ENCODE data around the gene PTPRE.
"Not testable (repeated sequence)": the region's sequence is repeated elsewhere in the genome, so short reads cannot be mapped to it uniquely, and the experiment has no call there.

The PTPRE gene

GRCh38 chr10:128086003-128086863 lies 179.3 kb downstream of the PTPRE start:
- no peak for DNase-seq (ENCODE audit: extremely low read depth, low read depth)
- no peak for TF ChIP-seq CTCF (IDR thresholded peaks at IDR 0.05; ENCODE audit: low read depth, low read length)

GRCh38 chr10:128087146-128087883 lies 180.4 kb downstream of the PTPRE start:
- no peak for TF ChIP-seq CTCF (IDR thresholded peaks at IDR 0.05; ENCODE audit: low read depth, low read length)
- no peak for DNase-seq (ENCODE audit: extremely low read depth, low read depth)

- TF ChIP-seq CTCF (IDR thresholded peaks at IDR 0.05; ENCODE audit: low read depth, low read length) = no peak
- DNase-seq (ENCODE audit: extremely low read depth, low read depth) = no peak
Observed at GRCh38 chr10:128087884-128088709, 181.2 kb downstream of the PTPRE start.

- no peak for TF ChIP-seq CTCF (IDR thresholded peaks at IDR 0.05; ENCODE audit: low read depth, low read length)
- DNase-seq (ENCODE audit: extremely low read depth, low read depth) = no peak
Observed at GRCh38 chr10:128091636-128092210, 184.8 kb downstream of the PTPRE start.

- no peak for DNase-seq (ENCODE audit: extremely low read depth, low read depth)
- TF ChIP-seq CTCF (IDR thresholded peaks at IDR 0.05; ENCODE audit: low read depth, low read length) = no peak
Observed at GRCh38 chr10:128092454-128092853, 185.6 kb downstream of the PTPRE start.

GRCh38 chr10:128094596-128094995 lies 187.7 kb downstream of the PTPRE start:
- DNase-seq (ENCODE audit: extremely low read depth, low read depth) = not testable (repeated sequence)

GRCh38 chr10:128095027-128095752 lies 188.3 kb downstream of the PTPRE start:
- TF ChIP-seq CTCF (IDR thresholded peaks at IDR 0.05; ENCODE audit: low read depth, low read length) = no peak
- DNase-seq (ENCODE audit: extremely low read depth, low read depth) = no peak

Measured in AG09319 (cell line).